K562 (cell line): ENCODE data around the gene PAPSS2. TPM values are rescaled to one million over a fixed set of nuclear protein-coding genes. Genes with fewer than 3 reads are reported as not detected.

ENCODE experiments used
- ATAC-seq: fragments of 200-7000 bp; cut with Tn5 transposase; 3 replicates; pipeline ENCODE4 v1.9.1; 2020; ENCODE audit warnings: moderate library complexity
- BruUV-seq: library from RNA; stranded (reverse); fragments of 400-500 nt; replicated peaks from 2 replicates; lab custom pipeline; 2021; lab: Mats Ljungman, UMichigan
- CTCF ChIA-PET: fragments of 300-600 bp; formaldehyde crosslinking; extraction: SDS; loops from one replicate; lab custom pipeline; 2021; ENCODE audit warnings: low intra/inter-chr PET ratio; lab: Yijun Ruan, JAX
- POLR2A ChIA-PET: fragments of 300-600, 350-650 bp; sonication (Branson Sonifier 250); formaldehyde crosslinking; extraction: SDS; loops from one replicate; lab custom pipeline; 2021; ENCODE audit warnings: antibody characterized with exemption, inconsistent platforms; lab: Yijun Ruan, JAX
- DNase-seq, 4 experiments: peaks; one replicate each; pipeline versions ENCODE4 v3.0.0 to v3.0.0-alpha.2; 2011 to 2018; ENCODE audit warnings: low spot score in 3 of 4, mixed read lengths in 3 of 4; ENCODE audit errors: extremely low read depth in 1 of 4
- FAIRE-seq: peaks from 2 replicates; lab custom pipeline; 2011; peaks lifted over from hg19 to GRCh38; lab: Jason Lieb, UNC
- H2AFZ ChIP-seq: 2 replicates; pipeline ENCODE4 v1.6.0; 2011; ENCODE audit warnings: low read depth, low read length, control low read depth, inconsistent platforms
- H3K27ac ChIP-seq: fragments of 200-600 bp; 3 replicates; pipeline ENCODE4 v1.8.0; 2011; ENCODE audit warnings: low read depth, mild to moderate bottlenecking, control low read depth, inconsistent platforms, low read length, moderate library complexity, mixed read lengths; ENCODE audit errors: extremely low read depth
- H3K27me3 ChIP-seq, 2 experiments: fragments of 300-600 bp in 1 of 2; 2 replicates in 1 of 2; 3 replicates in 1 of 2; pipeline versions ENCODE4 v1.6.0 to v1.8.0; 2011; ENCODE audit warnings: inconsistent platforms in 2 of 2, low read length in 2 of 2, mild to moderate bottlenecking in 1 of 2, mixed read lengths in 1 of 2, moderate library complexity in 1 of 2; ENCODE audit not compliant: control insufficient read depth in 2 of 2, insufficient read depth in 2 of 2
- H3K36me3 ChIP-seq: fragments of 300-600 bp; 3 replicates; pipeline ENCODE4 v1.8.0; 2011; ENCODE audit warnings: mild to moderate bottlenecking, low read length, inconsistent platforms; ENCODE audit not compliant: control insufficient read depth, insufficient read depth
- H3K4me1 ChIP-seq, 2 experiments: fragments of 200-600 bp in 1 of 2; replicated peaks in 1 of 2; 2 replicates in 1 of 2; 3 replicates in 1 of 2; pipeline versions ENCODE4 v1.5.1 to v1.8.0; 2011; ENCODE audit warnings: inconsistent platforms in 2 of 2, low read length in 2 of 2, mild to moderate bottlenecking in 1 of 2, mixed read lengths in 1 of 2, moderate library complexity in 1 of 2; ENCODE audit not compliant: control insufficient read depth in 2 of 2, insufficient read depth in 2 of 2
- H3K4me2 ChIP-seq: 2 replicates; pipeline ENCODE4 v1.6.1; 2011; ENCODE audit warnings: low read length, control low read depth, inconsistent platforms, mixed read lengths; ENCODE audit not compliant: insufficient read depth
- H3K4me3 ChIP-seq: fragments of 200-600 bp; sonication (generic), shearing (Covaris generic); 2 replicates; pipeline ENCODE4 v1.5.1; 2016; ENCODE audit warnings: control low read depth, inconsistent platforms
- H3K79me2 ChIP-seq: fragments of 200-600 bp; 3 replicates; pipeline ENCODE4 v1.8.0; 2011; ENCODE audit warnings: low read length, inconsistent platforms; ENCODE audit not compliant: control insufficient read depth, insufficient read depth
- H3K9ac ChIP-seq, 2 experiments: 2 replicates each; pipeline versions ENCODE4 v1.6.0 to v1.6.1; 2011; ENCODE audit warnings: low read depth in 2 of 2, low read length in 2 of 2, control low read depth in 1 of 2, inconsistent platforms in 1 of 2, mild to moderate bottlenecking in 1 of 2, mixed read lengths in 1 of 2; ENCODE audit not compliant: insufficient read depth in 1 of 2
- H3K9me1 ChIP-seq: one replicate; pipeline ENCODE4 v1.6.0; 2011; ENCODE audit warnings: inconsistent platforms, mild to moderate bottlenecking, low read length, moderate library complexity; ENCODE audit not compliant: control insufficient read depth, insufficient read depth
- H3K9me3 ChIP-seq: replicated peaks from 2 replicates; pipeline ENCODE4 v1.5.1; 2011; ENCODE audit warnings: low read depth, low read length, inconsistent platforms; ENCODE audit not compliant: control insufficient read depth, insufficient read depth
- H4K20me1 ChIP-seq: replicated peaks from 2 replicates; pipeline ENCODE4 v1.6.1; 2011; ENCODE audit warnings: low read length, inconsistent platforms, mixed read lengths; ENCODE audit not compliant: control insufficient read depth, insufficient read depth
- GTF2F1 ChIP-seq: IDR thresholded peaks from 2 replicates; pipeline ENCODE4 v1.6.1; 2011; ENCODE audit warnings: low read depth, low read length, improper control_type of control experiment
- MCM7 ChIP-seq, 2 experiments: fragments of 450-650 bp; IDR thresholded peaks; 2 replicates each; pipeline ENCODE4 v1.6.1; 2016 to 2018
- MTA1 ChIP-seq: fragments of 450-650 bp; IDR thresholded peaks from 2 replicates; pipeline ENCODE4 v1.6.1; 2017; ENCODE audit warnings: borderline replicate concordance
- PHB ChIP-seq: fragments of 250-450 bp; sonication (Bioruptor Pico); IDR thresholded peaks from 2 replicates; pipeline ENCODE4 v1.5.0; 2021
- RAD51 ChIP-seq: fragments of 450-650 bp; IDR thresholded peaks from 2 replicates; pipeline ENCODE4 v1.7.1; 2016; ENCODE audit warnings: low read depth, mild to moderate bottlenecking, borderline replicate concordance
- SIN3A ChIP-seq, 2 experiments: fragments of 150-350 bp in 1 of 2; IDR thresholded peaks; 2 replicates each; pipeline ENCODE4 v1.6.1; 2011 to 2016; ENCODE audit warnings: borderline replicate concordance in 2 of 2, low read depth in 2 of 2, low read length in 2 of 2, mild to moderate bottlenecking in 2 of 2, moderate library complexity in 2 of 2; ENCODE audit not compliant: control insufficient read depth in 1 of 2
- TAF7 ChIP-seq: fragments of 450-650 bp; IDR thresholded peaks from 2 replicates; pipeline ENCODE4 v1.6.1; 2016; ENCODE audit warnings: missing genetic modification characterization, missing compliant biosample characterization
- U2AF2 ChIP-seq: fragments of 200-400 bp; formaldehyde crosslinking; optimal IDR thresholded peaks from 2 replicates; pipeline ENCODE3; 2017; ENCODE audit warnings: low read depth, mild to moderate bottlenecking, low read length
- ZBTB7A ChIP-seq: IDR thresholded peaks from 2 replicates; pipeline ENCODE4 v1.6.1; 2011; ENCODE audit warnings: low read depth, mild to moderate bottlenecking, low read length, moderate library complexity, borderline replicate concordance; ENCODE audit not compliant: control insufficient read depth
- ZKSCAN8 ChIP-seq: fragments of 200-800 bp; sonication (Bioruptor generic); IDR thresholded peaks from 2 replicates; pipeline ENCODE4 v1.6.1; 2016; ENCODE audit warnings: missing genetic modification characterization, missing compliant biosample characterization
- ZNF212 ChIP-seq: fragments of 450-650 bp; formaldehyde crosslinking; IDR thresholded peaks from 2 replicates; pipeline ENCODE4 v1.4.0; 2020; ENCODE audit warnings: mild to moderate bottlenecking
- ZNF274 ChIP-seq: IDR thresholded peaks from 2 replicates; pipeline ENCODE4 v1.6.1; 2011; ENCODE audit warnings: low read depth, mild to moderate bottlenecking, low read length, moderate library complexity, borderline replicate concordance
- ZNF436 ChIP-seq: fragments of 250-450, 450-650 bp; sonication (Bioruptor Pico); formaldehyde crosslinking; IDR thresholded peaks from 2 replicates; pipeline ENCODE4 v1.7.0; 2020; ENCODE audit warnings: mild to moderate bottlenecking
- WGBS: fragments of 100-300 bp; shearing (Covaris generic); methylation state at CpG from one replicate; pipeline ENCODE4 v1.1.6; 2016; ENCODE audit warnings: low coverage, mixed read lengths; ENCODE audit not compliant: insufficient coverage; ENCODE audit errors: missing lambda C conversion rate; 5-methylcytosine and 5-hydroxymethylcytosine counted together
- in situ Hi-C: fragments of 300-500 bp; cut with MboI; formaldehyde crosslinking; loops from 4 replicates; pipeline ENCODE4 v1.15.0; 2018; ENCODE audit warnings: inconsistent platforms, mixed read lengths
- intact Hi-C: fragments of 100-400 bp; cut with micrococcal nuclease; formaldehyde crosslinking; loops from 2 replicates; pipeline ENCODE4 v1.14.2; 2022
- polyA plus RNA-seq, 8 experiments: library from polyadenylated mRNA; depleted of rRNA in 4 of 8; stranded (reverse) in 5 of 8; unstranded in 3 of 8; fragments of >200 nt; fragmentation: Nextera tagmentation in 2 of 8; fragmentation: Illumina TruSeq in 1 of 8; extraction: Ambion mirVana in 2 of 8; extraction: Trizol in 1 of 8; gene quantifications; 2 replicates each; pipeline versions ENCODE4 v1.2.1 to v1.2.3, GENCODE V29; 2011 to 2014; ENCODE audit warnings: inconsistent platforms in 1 of 8, missing spikeins in 1 of 8
- total RNA-seq, 7 experiments: library from RNA; depleted of rRNA in 6 of 7; stranded (reverse); fragments of >200 nt in 6 of 7; fragmentation: Illumina TruSeq in 2 of 7; extraction: Trizol in 2 of 7; gene quantifications; 2 replicates each; pipeline versions ENCODE4 v1.2.1 to v1.2.3, GENCODE V29; 2011 to 2021; ENCODE audit warnings: low replicate concordance in 1 of 7

Gene PAPSS2
- total and polyA plus RNA-seq, 9 of the 15 experiments (the other 6 are each of a cell fraction or from before 2014, with no cell fraction given): 0.01 to 0.29 TPM; not detected in 7

DNA sequence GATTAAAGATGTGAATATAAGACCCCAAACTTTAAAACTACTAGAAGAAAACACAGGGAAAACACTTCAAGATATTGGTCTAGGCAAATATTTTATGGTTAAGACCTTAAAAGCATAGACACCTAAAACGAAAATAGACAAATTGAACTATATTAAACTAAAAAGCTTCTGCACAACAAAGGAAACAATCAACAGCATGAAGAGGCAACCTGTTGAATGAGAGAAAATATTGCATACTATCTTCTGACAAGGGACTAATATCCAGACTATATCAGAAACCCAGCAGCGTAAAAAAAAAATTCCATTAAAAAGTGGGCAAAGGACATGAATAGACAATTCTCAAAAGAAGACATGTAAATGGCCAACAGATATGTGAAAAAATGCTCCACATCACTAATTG is 18.6 kb downstream of the PAPSS2 start:
- ChIA-PET CTCF (no interaction called here), POLR2A (no interaction called here)
- FAIRE-seq (no peak), ATAC-seq (no peak), DNase-seq (no peak)
- BruUV-seq: no TSS peak
- no peak overlapping the region for H2AFZ ChIP-seq
- 8% methylated on average over 2 of the region's 2 CpGs for whole genome bisulfite sequencing
- H3K79me2 ChIP-seq: no peaks in the 10 kb centered on the region
- no peak overlapping the region for H3K4me2 ChIP-seq
- intact Hi-C loops (no loop called here), in situ Hi-C loops (no loop called here)
- H3K27ac ChIP-seq: no peak overlapping the region
- H3K4me1 ChIP-seq: no peaks in the 10 kb centered on the region
- no peaks in the 10 kb centered on the region for H3K9me3 ChIP-seq
- no peak overlapping the region for H3K4me3 ChIP-seq
- H3K36me3 ChIP-seq: no peaks in the 10 kb centered on the region
- no peak overlapping the region for H3K9ac ChIP-seq
- H4K20me1 ChIP-seq: no peaks in the 10 kb centered on the region
- H3K9me1 ChIP-seq: no peaks in the 10 kb centered on the region
- no peak for TF ChIP-seq SIN3A (IDR thresholded peaks at IDR 0.05; ENCODE audit: borderline replicate concordance in 2 of 2, control insufficient read depth in 1 of 2, low read depth in 2 of 2, low read length in 2 of 2)
- no peak for TF ChIP-seq GTF2F1
- TF ChIP-seq RAD51: no peak
- no peak for TF ChIP-seq U2AF2
- TF ChIP-seq TAF7: no peak
- no peak for TF ChIP-seq ZKSCAN8 (CRISPR knock-in tag)
- TF ChIP-seq PHB (CRISPR knock-in tag): no peak
- TF ChIP-seq ZNF212 (CRISPR knock-in tag): no peak
- TF ChIP-seq ZBTB7A: no peak
- TF ChIP-seq MTA1: no peak
- no peak for TF ChIP-seq ZNF274
- no peak for TF ChIP-seq MCM7 (IDR thresholded peaks at IDR 0.05)
- TF ChIP-seq ZNF436 (CRISPR knock-in tag): no peak
- H3K27me3 ChIP-seq: peaks cover 0 to 3% of the 10 kb centered on the region in 2 experiments; a peak in 1 of 5 replicates
